Measurements from ENCODE around the gene SERPINB6. TPM values are rescaled to one million over a fixed set of nuclear protein-coding genes. Genes with fewer than 3 reads are reported as not detected.
"Not testable (repeated sequence)": the region's sequence is repeated elsewhere in the genome, so short reads cannot be mapped to it uniquely, and the experiment has no call there.

SERPINB6 gene
- total and polyA plus RNA-seq, 8 donors: 99.3 to 134 (median 122) TPM

GRCh38 chr6:2945153-2945452 lies 26.3 kb downstream of the SERPINB6 start:
- Histone ChIP-seq H3K4me3 (no peak overlapping the region), H3K4me1 (peaks cover 0 to 23% of the 10 kb centered on the region in 2 donors), H3K27ac (no peak overlapping the region), H3K36me3 (peaks cover 3 to 37% of the 10 kb centered on the region in 2 donors), H3K27me3 (no peaks in the 10 kb centered on the region), H3K9me3 (no peaks in the 10 kb centered on the region)
- intact Hi-C loops (cut with DNase I): no loop called here
- DNase-seq: no peak
- ATAC-seq: no peak
- no peak for TF ChIP-seq CTCF (IDR thresholded peaks at IDR 0.05)

- no peaks in the 10 kb centered on the region for H3K27me3 ChIP-seq
- H3K36me3 ChIP-seq: peaks cover 3 to 36% of the 10 kb centered on the region in 2 donors
- ATAC-seq (no peak), DNase-seq (no peak)
- H3K27ac ChIP-seq: no peak overlapping the region
- intact Hi-C loops (cut with DNase I): no loop called here
- H3K9me3 ChIP-seq: no peaks in the 10 kb centered on the region
- peaks cover 0 to 23% of the 10 kb centered on the region in 2 donors for H3K4me1 ChIP-seq
- H3K4me3 ChIP-seq: no peak overlapping the region
- TF ChIP-seq CTCF (IDR thresholded peaks at IDR 0.05): no peak
These were observed 26.8 kb downstream of the SERPINB6 start for GRCh38 chr6:2944405-2945152.

- ATAC-seq (no peak), DNase-seq (no peak)
- TF ChIP-seq CTCF (IDR thresholded peaks at IDR 0.05): no peak
- H3K36me3 ChIP-seq: peaks cover under 1 to 26% of the 10 kb centered on the region in 2 donors
- peaks cover 0 to 23% of the 10 kb centered on the region in 2 donors for H3K4me1 ChIP-seq
- no peaks in the 10 kb centered on the region for H3K27me3 ChIP-seq
- H3K9me3 ChIP-seq: no peaks in the 10 kb centered on the region
- no peak overlapping the region for H3K4me3 ChIP-seq
- intact Hi-C loops (cut with DNase I): no loop called here
- H3K27ac ChIP-seq: peak overlapping the region in 1 of 2 donors; percentile 50
These were observed 27.8 kb downstream of the SERPINB6 start for GRCh38 chr6:2943564-2943955.

GRCh38 chr6:2942914-2943563 lies 28.3 kb downstream of the SERPINB6 start:
- H3K27ac ChIP-seq: peak overlapping the region in 1 of 2 donors; percentile 50
- intact Hi-C loops (cut with DNase I): no loop called here
- no peak for ATAC-seq

GRCh38 chr6:2942116-2942515 lies 29.3 kb downstream of the SERPINB6 start:
- Histone ChIP-seq H3K4me1 (peaks cover 0 to 23% of the 10 kb centered on the region in 2 donors), H3K36me3 (peaks cover 0 to 11% of the 10 kb centered on the region in 2 donors)
- ATAC-seq; DNase-seq; H3K9me3 ChIP-seq; H3K4me3 ChIP-seq; H3K27ac ChIP-seq; intact Hi-C loops (cut with DNase I); H3K27me3 ChIP-seq: not testable (repeated sequence)

More at GRCh38 chr6:2942914-2943563, 28.3 kb downstream of the SERPINB6 start:
- Histone ChIP-seq H3K9me3 (no peaks in the 10 kb centered on the region), H3K4me3 (no peak overlapping the region), H3K36me3 (peaks cover 0 to 20% of the 10 kb centered on the region in 2 donors), H3K27me3 (no peaks in the 10 kb centered on the region), H3K4me1 (peaks cover 0 to 23% of the 10 kb centered on the region in 2 donors)
- DNase-seq: no peak
- no peak for TF ChIP-seq CTCF (IDR thresholded peaks at IDR 0.05)

All from left lung (tissue), 10 donors.